ENCODE data around the gene NT5M. TPM values are rescaled to one million over a fixed set of nuclear protein-coding genes. Genes with fewer than 3 reads are reported as not detected.

The NT5M gene
- total and polyA plus RNA-seq, 2 donors from 2014 or later = 2.8 to 10.0 TPM

- intact Hi-C loops (cut with DNase I) = no loop called here
- H3K27me3 ChIP-seq (ENCODE audit: control insufficient read depth, insufficient read depth, low read length) = no peaks in the 10 kb centered on the region
- DNase-seq (peak in 1 of 5 donors; percentile 91), FAIRE-seq (no peak)
- no peaks in the 10 kb centered on the region for H3K36me3 ChIP-seq (ENCODE audit: control insufficient read depth in 2 of 3, insufficient read depth in 3 of 3, low read length in 3 of 3)
- H3K27ac ChIP-seq (ENCODE audit: low read depth in 2 of 2, low read length in 2 of 2) = no peak overlapping the region
- H3K4me3 ChIP-seq (ENCODE audit: low read length in 3 of 3) = no peak overlapping the region
- H3K4me1 ChIP-seq (ENCODE audit: control insufficient read depth in 2 of 3, insufficient read depth in 2 of 3, low read depth in 1 of 3, low read length in 3 of 3) = peaks cover 0 to 12% (median 0%) of the 10 kb centered on the region in 3 donors
- no peak overlapping the region for H3K9ac ChIP-seq (ENCODE audit: low read length in 3 of 3)
- no peak for TF ChIP-seq CTCF (IDR thresholded peaks at IDR 0.05; ENCODE audit: borderline replicate concordance, extremely low read depth, insufficient read depth)
- no peaks in the 10 kb centered on the region for H3K9me3 ChIP-seq (ENCODE audit: control insufficient read depth in 2 of 3, insufficient read depth in 1 of 3, low read length in 3 of 3)
Observed at GRCh38 chr17:17386094-17386800, 83.1 kb downstream of the NT5M start.

DNA sequence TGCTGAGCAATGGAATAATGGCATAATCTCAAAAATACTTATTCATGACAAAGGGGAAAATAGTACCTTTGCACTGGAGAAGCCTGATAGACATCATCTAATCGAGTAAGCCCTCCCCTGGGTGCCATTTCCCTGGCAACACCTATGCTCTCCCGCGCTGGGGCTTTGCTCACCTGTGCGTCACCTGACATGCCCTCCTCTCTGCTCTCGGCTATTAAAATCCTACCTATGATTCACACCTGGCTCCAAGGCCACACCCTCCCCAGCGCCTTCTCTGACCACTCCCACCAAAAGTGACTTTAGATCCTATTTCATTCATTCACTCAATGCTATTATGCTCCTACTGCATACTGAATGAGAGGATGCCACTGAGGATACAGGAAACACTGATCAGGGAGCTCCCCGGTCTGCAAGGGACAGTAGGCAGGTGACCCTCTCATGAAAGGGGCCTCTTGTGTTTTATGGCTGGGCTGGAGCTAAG lies 83.9 kb downstream of the NT5M start:
- Histone ChIP-seq H3K27me3 (ENCODE audit: control insufficient read depth, insufficient read depth, low read length) (no peaks in the 10 kb centered on the region), H3K9me3 (ENCODE audit: control insufficient read depth in 2 of 3, insufficient read depth in 1 of 3, low read length in 3 of 3) (no peaks in the 10 kb centered on the region), H3K4me3 (ENCODE audit: low read length in 3 of 3) (no peak overlapping the region), H3K27ac (ENCODE audit: low read depth in 2 of 2, low read length in 2 of 2) (peak overlapping the region in 1 of 2 donors; percentile 38), H3K36me3 (ENCODE audit: control insufficient read depth in 2 of 3, insufficient read depth in 3 of 3, low read length in 3 of 3) (no peaks in the 10 kb centered on the region), H3K9ac (ENCODE audit: low read length in 3 of 3) (no peak overlapping the region), H3K4me1 (ENCODE audit: control insufficient read depth in 2 of 3, insufficient read depth in 2 of 3, low read depth in 1 of 3, low read length in 3 of 3) (peaks cover 0 to 12% (median 0%) of the 10 kb centered on the region in 3 donors)
- DNase-seq (peak in 1 of 5 donors; percentile 84), FAIRE-seq (no peak)
- TF ChIP-seq CTCF (IDR thresholded peaks at IDR 0.05; ENCODE audit: borderline replicate concordance, extremely low read depth, insufficient read depth) = no peak
- intact Hi-C loops (cut with DNase I) = no loop called here

GRCh38 chr17:17387498-17388362 lies 84.6 kb downstream of the NT5M start:
- H3K9me3 ChIP-seq (ENCODE audit: control insufficient read depth in 2 of 3, insufficient read depth in 1 of 3, low read length in 3 of 3) = no peaks in the 10 kb centered on the region
- peak overlapping the region; percentile 58 for H3K27ac ChIP-seq (ENCODE audit: low read depth in 2 of 2, low read length in 2 of 2)
- no peaks in the 10 kb centered on the region for H3K27me3 ChIP-seq (ENCODE audit: control insufficient read depth, insufficient read depth, low read length)
- no peak overlapping the region for H3K4me3 ChIP-seq (ENCODE audit: low read length in 3 of 3)
- no peaks in the 10 kb centered on the region for H3K36me3 ChIP-seq (ENCODE audit: control insufficient read depth in 2 of 3, insufficient read depth in 3 of 3, low read length in 3 of 3)
- H3K9ac ChIP-seq (ENCODE audit: low read length in 3 of 3) = no peak overlapping the region
- intact Hi-C loops (cut with DNase I) = no loop called here
- FAIRE-seq (no peak), DNase-seq (peak in 4 of 5 donors; percentile 41 to 85 (median 54))
- peaks cover 0 to 12% (median 0%) of the 10 kb centered on the region in 3 donors for H3K4me1 ChIP-seq (ENCODE audit: control insufficient read depth in 2 of 3, insufficient read depth in 2 of 3, low read depth in 1 of 3, low read length in 3 of 3)
- TF ChIP-seq CTCF (IDR thresholded peaks at IDR 0.05; ENCODE audit: borderline replicate concordance, extremely low read depth, insufficient read depth) = peak; percentile 51
